Measurements from ENCODE around the gene OR52J3.
"Not testable (repeated sequence)": the region's sequence is repeated elsewhere in the genome, so short reads cannot be mapped to it uniquely, and the experiment has no call there.

Gene OR52J3

GRCh38 chr11:5046226-5046625, at the start of gene OR52J3:
TSS of gene OR52J3 (plus strand) at chr11:5046526. CDS start at chr11:5046526, 0 bp downstream.
- DNase-seq (ENCODE audit: low read depth in 1 of 2, low spot score in 1 of 2) = no peak

- no peak for DNase-seq (ENCODE audit: low read depth in 1 of 2, low spot score in 1 of 2)
Measured at GRCh38 chr11:5004424-5005274, 41.7 kb upstream of the OR52J3 start.

- no peak for DNase-seq (ENCODE audit: low read depth in 1 of 2, low spot score in 1 of 2)
Measured at GRCh38 chr11:5007561-5007960, 38.8 kb upstream of the OR52J3 start.

GRCh38 chr11:5011254-5011653, 35.1 kb upstream of the OR52J3 start:
- DNase-seq (ENCODE audit: low read depth in 1 of 2, low spot score in 1 of 2) = no peak

- no peak for DNase-seq (ENCODE audit: low read depth in 1 of 2, low spot score in 1 of 2)
Measured at GRCh38 chr11:5013012-5013411, 33.3 kb upstream of the OR52J3 start.

GRCh38 chr11:5021996-5022395, 24.3 kb upstream of the OR52J3 start:
- DNase-seq (ENCODE audit: low read depth in 1 of 2, low spot score in 1 of 2) = no peak

- DNase-seq (ENCODE audit: low read depth in 1 of 2, low spot score in 1 of 2) = no peak
Measured at GRCh38 chr11:5036669-5037068, 9.7 kb upstream of the OR52J3 start.

GRCh38 chr11:5037926-5038325, 8.4 kb upstream of the OR52J3 start:
- no peak for DNase-seq (ENCODE audit: low read depth in 1 of 2, low spot score in 1 of 2)

- DNase-seq (ENCODE audit: low read depth in 1 of 2, low spot score in 1 of 2) = no peak
Measured at GRCh38 chr11:5038341-5038740, 8.0 kb upstream of the OR52J3 start.

GRCh38 chr11:5040876-5041275, 5.5 kb upstream of the OR52J3 start:
- DNase-seq (ENCODE audit: low read depth in 1 of 2, low spot score in 1 of 2) = no peak

- no peak for DNase-seq (ENCODE audit: low read depth in 1 of 2, low spot score in 1 of 2)
Measured at GRCh38 chr11:5042091-5042490, 4.2 kb upstream of the OR52J3 start.

- DNase-seq (ENCODE audit: low read depth in 1 of 2, low spot score in 1 of 2) = no peak
Measured at GRCh38 chr11:5043380-5043779, 2.9 kb upstream of the OR52J3 start.

GRCh38 chr11:5046754-5047330, 516 bp downstream of the OR52J3 start:
- DNase-seq (ENCODE audit: low read depth in 1 of 2, low spot score in 1 of 2) = no peak

- DNase-seq (ENCODE audit: low read depth in 1 of 2, low spot score in 1 of 2) = not testable (repeated sequence)
Measured at GRCh38 chr11:5058679-5059078, 12.4 kb downstream of the OR52J3 start.

- DNase-seq (ENCODE audit: low read depth in 1 of 2, low spot score in 1 of 2) = no peak
Measured at GRCh38 chr11:5059391-5059790, 13.1 kb downstream of the OR52J3 start, which contains the start of gene OR52E2. TSS of gene OR52E2 (minus strand) at chr11:5059627. CDS start at chr11:5059627, 0 bp downstream.

GRCh38 chr11:5065027-5065426, 18.7 kb downstream of the OR52J3 start:
- no peak for DNase-seq (ENCODE audit: low read depth in 1 of 2, low spot score in 1 of 2)

GRCh38 chr11:5069272-5069671, 22.9 kb downstream of the OR52J3 start, which contains the start of gene OR52E1:
TSS of gene OR52E1 (plus strand) at chr11:5069572.
- no peak for DNase-seq (ENCODE audit: low read depth in 1 of 2, low spot score in 1 of 2)

- no peak for DNase-seq (ENCODE audit: low read depth in 1 of 2, low spot score in 1 of 2)
Measured at GRCh38 chr11:5071799-5072198, 25.5 kb downstream of the OR52J3 start.

GRCh38 chr11:5081405-5081804, 35.1 kb downstream of the OR52J3 start:
- no peak for DNase-seq (ENCODE audit: low read depth in 1 of 2, low spot score in 1 of 2)

- DNase-seq (ENCODE audit: low read depth in 1 of 2, low spot score in 1 of 2) = no peak
Measured at GRCh38 chr11:5083602-5084001, 37.3 kb downstream of the OR52J3 start.

- DNase-seq (ENCODE audit: low read depth in 1 of 2, low spot score in 1 of 2) = no peak
Measured at GRCh38 chr11:5088556-5088955, 42.2 kb downstream of the OR52J3 start.

GRCh38 chr11:5090668-5091067, 44.3 kb downstream of the OR52J3 start:
- DNase-seq (ENCODE audit: low read depth in 1 of 2, low spot score in 1 of 2) = no peak

All from stimulated activated CD4-positive, alpha-beta T cell treated with anti-CD3 and anti-CD28 coated beads, Interleukin-15, amount 100 ng/mL, for 1 hour (primary cell).